NCI-H2196 treated with DMSO at 0.1 percent for 48 hours (cell line): Measurements from ENCODE around the gene NWD2.
"Not testable (repeated sequence)": the region's sequence is repeated elsewhere in the genome, so short reads cannot be mapped to it uniquely, and the experiment has no call there.

Experiments
- DNase-seq: peaks from one replicate; lab custom pipeline; 2025; ENCODE audit not compliant: unreplicated experiment; lab: John Stamatoyannopoulos, UW

NWD2 gene, protein sequence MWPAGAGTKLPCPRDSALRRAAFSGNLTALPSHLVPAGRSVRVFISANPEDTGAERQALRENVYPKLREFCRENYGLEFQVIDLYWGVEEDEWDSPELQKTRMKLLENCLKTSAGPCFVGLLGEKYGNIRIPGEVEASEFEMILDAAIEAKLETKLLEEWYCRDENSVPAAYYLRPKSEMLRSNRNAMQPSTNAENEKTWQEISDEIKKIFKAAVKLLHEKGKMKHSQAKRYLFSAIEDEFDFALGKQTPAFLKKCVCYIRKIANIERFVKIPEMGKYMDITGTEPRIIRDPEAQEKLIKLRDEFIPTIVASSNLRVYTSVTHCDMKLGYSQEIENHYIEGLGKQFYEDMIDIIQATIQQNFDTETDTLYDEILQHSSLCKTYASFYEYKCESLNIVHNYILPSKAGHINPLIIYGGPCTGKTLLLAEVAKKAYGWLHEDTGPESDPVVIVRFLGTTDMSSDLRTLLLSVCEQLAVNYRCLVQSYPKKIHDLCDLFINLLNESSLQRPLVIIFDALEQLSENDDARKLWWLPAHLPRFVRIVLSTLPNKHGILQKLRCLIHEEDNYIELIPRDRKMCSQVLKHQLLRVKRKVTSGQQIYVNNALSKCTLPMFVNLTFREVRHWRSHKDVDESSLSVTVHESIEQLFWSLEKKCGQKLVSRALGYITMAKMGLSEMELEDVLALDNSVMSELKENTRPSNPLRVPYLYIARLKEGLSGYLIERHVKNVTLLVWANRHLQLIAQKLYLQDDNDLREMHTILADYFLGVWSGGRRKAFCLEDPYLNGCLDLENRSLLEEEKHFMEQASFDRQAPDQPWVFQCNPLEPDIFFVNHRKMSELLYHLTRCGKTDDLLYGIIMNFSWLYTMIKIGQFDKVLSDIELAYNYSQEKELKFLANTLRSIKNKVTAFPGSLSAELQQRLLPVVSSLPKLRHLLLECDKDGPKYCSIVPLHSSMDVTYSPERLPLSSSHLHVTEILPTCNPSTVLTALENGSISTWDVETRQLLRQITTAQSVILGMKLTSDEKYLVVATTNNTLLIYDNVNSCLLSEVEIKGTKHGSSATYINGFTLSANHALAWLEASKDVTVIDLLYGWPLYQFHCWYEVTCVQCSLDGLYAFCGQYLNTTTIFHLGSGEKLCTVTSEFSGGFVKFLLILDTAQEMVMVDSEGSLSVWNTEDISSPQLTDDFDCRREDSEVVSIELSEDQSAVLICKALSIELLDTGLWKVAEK (N-terminal part only)

DNA sequence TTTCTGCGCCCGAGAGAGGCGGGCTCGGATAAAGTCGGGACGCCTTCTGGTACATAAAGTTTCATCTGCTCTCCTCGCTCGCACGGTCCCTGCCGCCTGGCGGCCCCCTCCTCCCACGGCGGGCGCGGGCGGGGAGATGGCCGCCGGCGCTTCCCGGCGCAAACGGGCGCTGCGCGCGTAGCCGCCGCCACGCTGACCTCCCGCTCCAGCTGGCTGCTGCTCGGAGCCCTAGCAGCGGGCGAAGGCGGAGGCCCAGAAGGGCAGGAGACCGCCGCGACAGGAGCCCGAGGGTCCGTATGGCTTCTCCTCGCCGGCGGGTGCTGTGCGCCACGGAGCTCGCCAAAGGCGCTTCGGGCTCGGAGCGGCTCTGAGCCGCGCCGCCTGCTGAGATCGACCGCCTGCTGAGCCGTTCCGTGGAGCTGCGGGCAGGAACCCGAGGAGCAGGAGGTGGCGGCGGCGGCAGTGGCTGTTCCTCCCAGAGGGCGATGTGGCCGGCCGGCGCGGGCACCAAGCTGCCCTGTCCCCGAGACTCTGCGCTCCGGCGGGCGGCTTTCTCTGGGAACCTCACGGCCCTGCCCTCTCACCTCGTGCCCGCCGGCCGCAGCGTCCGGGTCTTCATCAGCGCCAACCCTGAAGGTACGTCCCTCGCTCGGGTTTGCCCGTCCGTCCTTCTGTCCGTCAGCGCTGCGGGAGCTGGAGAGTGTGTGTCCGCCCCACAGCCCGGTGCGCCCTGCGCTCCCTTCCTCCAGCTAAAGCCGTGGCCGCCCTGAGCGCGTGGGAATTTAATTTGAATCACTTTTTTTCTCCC lies at the start of gene NWD2:
NWD2 (plus strand) TSS at position 161 of the 808 bp plus-strand sequence; CDS start at position 486, 325 bp downstream.
- DNase-seq = no peak

DNA sequence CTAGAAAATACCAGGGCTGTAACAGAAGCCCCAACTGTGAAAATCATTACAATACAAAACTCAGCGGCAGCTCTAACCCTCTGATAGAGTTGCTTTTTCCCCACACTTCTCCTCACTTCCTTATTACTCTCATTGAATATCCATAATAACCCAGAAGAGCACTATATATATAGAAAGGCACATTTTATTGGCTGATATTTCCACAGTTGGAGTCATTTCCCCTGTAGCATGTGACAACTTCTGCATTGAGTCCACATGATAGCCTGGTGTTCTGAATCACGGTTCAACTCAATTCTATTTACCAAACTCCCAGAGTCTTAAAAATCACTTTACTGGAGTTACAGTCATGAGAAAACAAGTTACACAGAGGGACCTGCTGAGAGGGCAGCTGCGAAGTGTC lies 46.6 kb upstream of the NWD2 start:
- DNase-seq = no peak

DNA sequence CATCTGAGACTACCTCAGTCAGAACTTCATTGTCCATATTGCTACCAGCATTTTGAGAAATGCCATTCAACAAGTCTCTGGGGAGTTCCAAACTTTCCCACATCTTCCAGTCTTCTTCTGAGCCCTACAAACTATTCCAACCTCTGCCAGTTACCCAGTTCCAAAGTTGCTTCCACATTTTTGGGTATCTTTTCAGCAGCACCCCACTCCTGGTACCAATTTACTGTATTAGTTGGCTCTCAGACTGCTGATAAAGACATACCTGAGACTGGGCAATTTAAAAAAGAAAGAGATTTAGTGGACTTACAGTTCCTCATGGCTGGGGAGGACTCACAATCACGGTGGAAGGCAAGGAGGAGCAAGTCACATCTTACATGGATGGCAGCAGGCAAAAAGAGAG lies 39.8 kb upstream of the NWD2 start:
- DNase-seq = not testable (repeated sequence)

DNA sequence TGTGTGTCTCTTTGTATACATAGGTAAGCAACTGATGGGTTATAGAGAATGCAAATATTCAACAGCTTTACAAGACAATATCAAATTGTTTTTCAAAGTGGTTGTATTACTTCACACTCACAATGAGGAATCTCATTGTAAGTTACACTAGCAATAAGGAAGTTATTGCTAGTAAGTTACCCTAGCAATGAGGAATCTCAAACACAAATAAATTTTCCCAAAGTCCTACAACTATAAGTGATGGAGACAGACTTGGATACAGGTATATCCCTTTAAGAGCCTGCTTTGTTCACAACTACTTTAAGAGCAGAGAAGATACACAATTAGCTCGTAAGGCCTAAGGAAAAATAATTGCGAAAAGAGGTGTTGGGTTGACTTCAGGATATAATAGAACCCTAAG lies 28.3 kb upstream of the NWD2 start:
- no peak for DNase-seq

DNA sequence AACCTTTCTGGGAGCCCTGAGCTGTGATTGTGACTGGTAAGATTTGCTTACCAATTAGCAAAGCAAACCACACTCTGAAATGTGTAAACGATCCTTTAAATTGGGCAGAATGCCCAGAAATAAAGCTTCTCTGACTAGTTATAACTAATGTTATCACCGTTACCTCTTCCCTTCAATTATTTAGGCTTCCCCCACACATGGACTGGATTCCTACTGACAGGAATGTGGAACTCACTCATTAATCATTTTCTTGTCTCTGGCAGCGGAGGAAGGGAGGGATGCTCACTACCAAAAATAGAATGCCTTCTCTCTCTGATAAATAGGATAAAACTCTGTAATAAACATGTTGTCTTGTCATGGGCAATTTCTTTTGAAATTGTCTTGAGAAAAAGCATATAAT lies 25.3 kb upstream of the NWD2 start:
- DNase-seq = no peak

DNA sequence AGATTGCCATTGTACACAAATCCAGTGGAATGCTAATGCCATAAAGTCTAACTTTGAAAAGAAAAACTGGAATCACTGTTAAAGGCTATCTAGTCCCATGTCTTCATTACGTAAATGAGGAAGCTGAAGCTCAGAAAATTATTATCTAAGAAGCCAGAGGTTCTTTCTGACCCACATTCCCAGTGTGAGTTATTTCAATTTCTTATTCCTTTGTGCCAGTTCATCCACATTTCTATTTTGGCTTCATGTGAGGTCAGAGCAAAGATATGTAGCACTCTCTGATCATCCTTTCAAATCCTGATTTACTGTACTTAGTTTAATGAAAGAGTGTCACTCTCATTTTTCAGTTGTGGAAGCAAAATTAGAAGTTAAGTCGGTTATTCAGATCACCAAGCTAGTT lies 24.6 kb upstream of the NWD2 start:
- DNase-seq = no peak

DNA sequence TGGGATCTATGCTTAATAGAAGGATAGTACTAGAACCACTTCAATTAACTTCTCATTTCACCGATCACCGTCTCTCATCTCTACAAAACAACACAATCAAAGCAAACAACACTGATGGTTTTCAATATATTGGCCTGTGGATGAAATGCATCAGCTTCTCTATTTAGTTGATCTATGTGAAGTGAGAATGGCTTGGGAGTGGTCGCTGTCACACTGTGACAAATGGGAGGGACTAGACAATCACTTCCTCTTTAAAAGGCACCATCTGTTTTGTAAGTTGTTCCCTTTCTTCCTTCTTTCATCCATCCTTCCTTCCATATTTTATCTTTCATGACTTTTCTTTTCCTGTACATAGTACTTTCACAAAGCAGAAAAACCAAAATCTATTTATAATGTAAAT lies 23.9 kb upstream of the NWD2 start:
- no peak for DNase-seq

DNA sequence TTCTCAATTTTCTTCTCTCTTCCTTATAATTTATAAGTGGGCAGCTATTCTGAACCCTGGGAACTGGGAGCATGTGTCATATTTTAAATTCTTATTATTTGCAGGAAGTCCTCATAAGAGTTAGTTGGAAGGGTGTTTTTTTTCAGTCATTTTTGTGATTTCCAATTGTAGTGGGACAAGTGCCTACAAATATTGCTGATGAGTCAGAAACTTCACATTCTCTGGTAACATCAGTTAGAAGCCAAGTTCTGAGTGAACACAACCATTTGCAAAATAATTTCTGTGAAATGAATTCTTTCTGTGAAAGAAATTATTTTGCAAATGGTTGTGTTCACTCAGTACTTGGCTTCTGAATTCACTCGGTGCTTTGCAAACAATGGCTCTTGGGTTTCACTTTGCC lies 20.8 kb upstream of the NWD2 start:
- DNase-seq = no peak

DNA sequence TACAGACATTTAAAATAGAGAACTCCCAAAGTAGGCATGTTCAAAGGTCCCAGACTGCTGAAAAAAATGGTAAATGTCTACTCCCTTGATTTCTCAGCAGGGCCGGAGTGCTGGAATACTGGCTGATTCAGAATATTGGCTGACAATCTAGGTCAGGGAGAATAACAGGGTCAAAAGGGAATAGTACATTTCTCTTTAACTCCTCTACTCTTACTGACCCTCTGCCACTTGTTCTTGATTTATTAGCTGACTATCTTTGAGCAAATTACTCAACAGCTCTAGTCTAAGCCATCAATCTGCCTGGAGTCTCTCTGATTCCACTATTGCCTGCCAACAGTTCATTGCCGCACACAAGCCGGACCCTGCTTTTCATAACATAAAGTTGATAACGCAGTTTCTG lies 19.7 kb upstream of the NWD2 start:
- DNase-seq = no peak

DNA sequence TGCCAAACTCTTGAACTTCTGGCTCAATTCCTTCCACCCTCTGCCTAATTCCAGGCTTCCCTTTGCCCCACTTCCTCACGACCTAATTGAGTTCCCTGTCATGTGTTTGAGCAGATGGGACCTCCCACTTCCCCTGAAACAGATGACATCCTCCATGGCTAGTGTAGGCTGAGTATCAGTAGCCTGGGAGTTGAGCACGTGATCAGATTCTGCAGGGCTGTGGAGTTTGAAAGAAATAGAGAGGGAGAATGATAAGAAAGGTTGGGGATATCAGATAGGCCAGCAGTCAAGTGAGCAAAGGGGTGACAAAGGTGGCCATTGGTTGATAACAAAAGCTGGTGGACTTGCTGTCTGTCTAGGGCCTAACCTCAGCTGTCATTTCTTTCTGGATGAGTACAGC lies 18.8 kb upstream of the NWD2 start:
- no peak for DNase-seq

DNA sequence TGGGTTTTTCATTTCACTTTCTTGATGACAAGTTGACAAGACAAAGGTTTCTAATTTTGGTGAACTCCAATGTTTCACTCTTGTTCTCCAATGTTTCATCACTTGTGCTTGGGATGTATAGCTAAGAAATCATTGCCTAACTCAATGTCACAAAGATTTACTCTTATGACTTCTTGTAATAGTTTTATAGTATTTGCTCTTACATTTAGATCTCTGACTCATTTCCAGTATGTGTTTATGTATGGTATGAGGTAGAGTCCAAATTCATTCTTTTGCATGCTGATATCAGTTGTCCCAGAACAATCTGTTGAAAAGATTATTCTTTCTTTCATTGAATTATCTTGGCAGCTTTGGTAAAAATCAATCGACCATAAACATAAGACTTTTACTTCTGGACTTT lies 12.2 kb upstream of the NWD2 start:
- DNase-seq = no peak

DNA sequence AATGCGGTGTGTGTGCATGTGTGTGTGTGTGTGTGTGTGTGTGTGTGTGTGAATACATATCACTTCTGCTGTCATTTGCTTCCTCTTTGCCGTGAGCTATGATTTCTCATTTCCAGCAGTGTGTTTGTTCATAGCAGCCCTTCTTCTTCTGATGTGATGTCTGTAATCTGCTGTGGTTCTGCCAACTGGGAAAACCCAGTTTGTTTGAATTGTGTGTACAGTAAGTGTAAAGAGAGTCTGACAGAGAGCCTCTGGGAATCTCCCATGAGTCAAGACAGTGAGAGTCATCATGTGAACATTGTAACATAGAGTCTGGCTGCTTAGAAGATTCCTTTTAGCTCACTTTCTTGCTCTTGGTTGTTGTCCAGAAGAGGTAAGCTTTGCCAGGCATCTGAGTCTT lies 8.4 kb upstream of the NWD2 start:
- DNase-seq = no peak

DNA sequence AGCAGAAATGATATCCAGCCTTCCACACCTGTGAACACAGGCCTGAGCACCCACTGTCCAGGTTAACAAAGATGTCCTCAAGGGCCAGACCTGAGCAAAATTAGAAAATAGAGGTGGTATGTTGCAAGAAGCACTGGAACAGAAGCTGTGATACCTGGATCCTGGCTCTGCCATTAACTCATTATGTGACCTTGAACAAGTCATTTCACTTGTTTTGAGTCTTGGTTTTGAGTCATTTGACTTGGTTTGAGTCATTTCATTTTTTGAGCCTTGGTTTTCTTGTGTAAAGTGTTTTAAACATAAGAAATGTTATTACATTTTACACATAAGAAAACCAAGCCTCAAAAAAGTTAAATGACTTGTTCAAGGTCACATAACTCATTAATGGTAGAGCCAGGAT lies 2.9 kb upstream of the NWD2 start:
- DNase-seq = no peak

DNA sequence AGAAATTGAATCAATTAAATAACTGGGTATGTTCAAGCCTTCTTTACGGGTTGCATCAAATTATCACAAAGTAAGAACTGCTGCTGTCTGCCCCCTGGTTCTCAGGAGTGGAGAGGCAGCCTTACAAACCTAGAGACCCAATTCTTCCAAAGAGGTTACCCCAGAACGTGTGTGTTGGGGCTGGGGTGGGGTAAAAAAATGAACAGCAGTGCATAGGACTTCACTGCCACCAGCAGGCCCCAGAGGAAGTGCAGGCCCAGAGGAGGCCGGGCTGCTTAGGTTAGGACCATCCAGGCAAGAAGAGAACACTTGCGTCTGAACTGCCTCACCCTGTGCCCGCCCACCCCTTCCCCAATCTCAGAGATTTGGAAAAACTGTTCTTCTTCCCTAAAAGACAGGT lies 1.5 kb upstream of the NWD2 start:
- no peak for DNase-seq

DNA sequence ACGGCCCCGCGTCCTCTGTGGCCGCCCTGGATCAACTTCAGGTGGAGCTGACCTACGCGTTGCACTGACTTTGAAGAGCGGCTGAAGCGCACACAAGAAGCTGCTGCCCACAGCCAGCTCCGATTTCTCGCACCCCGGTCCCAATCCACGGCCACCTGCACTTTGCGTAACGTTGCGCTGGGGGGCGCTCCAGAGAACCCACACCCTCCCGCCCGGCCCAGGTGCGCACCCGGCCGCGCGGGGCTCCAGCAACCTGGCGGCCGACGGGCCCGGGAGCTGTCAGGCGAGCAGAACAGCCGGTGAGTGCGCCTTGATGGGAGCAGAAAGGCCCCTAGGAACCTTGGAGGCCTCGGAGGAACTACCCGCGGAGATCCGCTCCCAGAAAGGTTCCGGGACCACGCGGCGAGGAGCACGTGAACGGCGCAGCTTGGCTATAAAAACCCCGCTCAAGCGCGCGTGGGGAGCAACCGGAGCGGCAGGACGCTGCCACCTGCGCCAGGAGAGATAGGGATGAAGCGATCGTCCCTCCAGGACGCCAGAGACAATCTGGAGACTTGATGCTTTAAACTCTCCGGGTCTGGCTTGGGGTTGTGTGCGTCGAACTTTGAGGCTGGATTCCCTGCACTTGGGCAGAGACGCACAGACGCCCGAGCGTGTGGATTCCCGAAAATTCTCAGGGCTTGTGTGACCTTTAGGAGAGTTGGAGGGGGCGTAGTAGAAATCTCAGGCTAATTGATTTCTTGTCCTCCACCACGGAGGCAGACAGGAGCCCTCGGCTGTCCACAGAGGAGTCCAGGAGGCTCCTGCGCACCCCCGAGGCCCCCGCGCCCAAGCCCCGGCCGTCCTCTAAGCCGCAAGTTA lies 591 bp upstream of the NWD2 start:
- DNase-seq = no peak

DNA sequence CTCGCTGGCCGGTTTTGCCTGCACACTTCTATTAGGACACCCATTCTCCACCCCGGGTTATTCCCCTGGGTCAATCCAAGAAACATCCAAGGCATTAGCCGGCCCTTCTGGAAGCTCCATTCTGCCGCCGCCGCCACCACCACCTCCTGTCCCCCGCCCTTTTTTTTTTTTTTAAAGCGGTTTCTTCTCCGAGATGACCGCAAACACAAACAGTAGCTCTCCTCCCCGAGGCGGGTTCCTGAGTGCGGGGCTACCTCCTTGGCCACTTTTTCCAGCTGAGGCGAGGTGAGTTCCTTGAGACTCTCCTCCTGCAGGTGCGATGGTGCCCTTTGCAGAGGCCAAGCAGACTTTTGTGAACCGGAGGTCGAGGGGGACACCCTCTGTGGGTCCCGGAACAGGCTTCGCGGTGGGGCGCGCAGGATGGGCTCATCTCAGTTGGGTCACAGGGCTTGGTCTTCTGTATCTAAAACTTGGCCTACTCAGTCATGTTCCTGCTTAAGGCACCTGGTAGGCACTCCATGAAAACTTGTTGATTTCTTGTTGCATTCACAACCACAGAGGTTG lies 930 bp downstream of the NWD2 start:
- DNase-seq = no peak

DNA sequence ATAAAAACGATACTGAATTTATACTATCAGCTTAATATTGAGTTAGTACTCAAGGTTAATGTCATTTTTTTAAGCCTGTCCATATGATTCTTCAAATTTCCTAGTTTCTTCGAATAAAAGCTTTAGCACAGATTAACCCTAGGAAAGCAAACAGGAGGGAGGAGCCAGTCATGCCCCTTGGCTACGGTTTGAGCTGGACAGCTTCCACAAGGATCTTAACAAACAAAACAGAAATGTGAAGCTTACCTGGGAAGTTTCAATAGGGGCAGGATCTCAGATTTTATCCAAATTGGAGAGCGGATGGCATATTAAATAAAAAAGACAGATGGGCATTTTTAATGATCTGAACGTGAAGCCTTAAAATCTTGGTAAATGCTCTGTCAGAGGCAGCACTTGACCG lies 2.3 kb downstream of the NWD2 start:
- no peak for DNase-seq

DNA sequence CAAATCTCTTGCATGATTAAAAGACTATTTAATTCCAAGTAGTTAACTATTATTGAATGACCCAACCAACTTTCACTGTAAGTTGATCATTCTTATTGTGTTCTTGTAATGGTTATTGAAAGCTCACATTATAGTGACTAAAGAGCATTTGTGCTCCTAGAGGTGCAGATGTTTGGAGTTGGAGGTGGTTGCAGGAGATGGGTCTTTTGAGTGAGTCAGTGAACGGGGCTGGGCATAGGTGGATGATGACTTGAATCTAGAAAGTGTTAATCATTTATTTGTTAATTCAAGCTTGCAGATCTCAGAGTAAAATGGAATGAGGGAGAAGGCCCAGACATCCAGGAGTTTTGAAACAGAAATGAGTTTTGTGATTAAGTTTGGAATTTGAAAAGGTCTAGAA lies 13.7 kb downstream of the NWD2 start:
- DNase-seq = no peak

DNA sequence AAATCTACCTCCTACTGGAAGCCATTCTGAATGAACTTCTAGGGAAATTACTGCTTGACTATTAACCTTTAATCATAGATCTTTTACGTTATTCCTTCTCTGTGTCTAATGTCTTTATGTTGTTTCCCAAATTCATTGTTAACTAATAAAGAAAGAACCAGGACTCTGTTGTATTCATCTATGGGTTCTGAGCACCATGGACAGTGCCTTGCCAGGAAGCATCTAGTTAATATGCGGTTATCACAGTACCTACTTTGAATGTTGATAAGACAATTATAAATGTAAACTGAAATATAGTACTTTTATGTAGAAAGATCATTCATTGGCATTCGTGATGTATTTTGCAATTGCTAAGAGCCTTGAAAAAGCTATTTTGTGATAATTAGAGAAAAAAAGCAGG lies 23.8 kb downstream of the NWD2 start:
- no peak for DNase-seq

DNA sequence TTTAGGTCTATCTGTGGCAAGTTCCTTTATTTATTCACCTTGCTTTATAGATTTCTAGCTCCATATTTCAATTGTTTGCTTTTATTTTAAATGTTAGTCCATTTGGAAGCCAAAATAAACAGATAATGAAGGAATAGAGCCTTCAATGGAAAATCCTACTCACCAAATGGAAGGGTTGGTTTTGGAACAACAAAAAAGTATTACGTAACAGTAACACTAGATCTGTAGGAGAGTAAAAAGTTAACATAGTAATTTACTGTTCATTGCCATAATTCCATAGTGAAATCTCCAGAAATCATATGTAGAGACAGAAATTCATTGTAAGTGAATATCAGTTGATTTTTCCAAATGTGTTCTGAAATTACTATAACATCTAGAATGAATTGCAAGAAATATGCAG lies 34.6 kb downstream of the NWD2 start:
- no peak for DNase-seq
